Body of pancreas (tissue), 4 donors: Measurements from ENCODE around the gene ME3. TPM values are rescaled to one million over a fixed set of nuclear protein-coding genes. Genes with fewer than 3 reads are reported as not detected.

Source experiments
- ATAC-seq: fragments of 150-250 bp; one replicate; pipeline ENCODE4 v1.9.1; 2016
- DNase-seq, 4 donors: peaks; one replicate each; pipeline ENCODE4 v3.0.0-alpha.2; 2019
- H3K27ac ChIP-seq, 4 donors: fragments of 200-600 bp; sonication (generic); 1 replicate in 3 of 4; 2 replicates in 1 of 4; pipeline versions ENCODE4 v1.5.1 to v1.6.1; 2016 to 2019; ENCODE audit warnings: mild to moderate bottlenecking in 1 of 4, mixed read lengths in 1 of 4, moderate library complexity in 1 of 4
- H3K27me3 ChIP-seq, 2 donors: fragments of 200-600 bp; sonication (generic); one replicate each; pipeline ENCODE4 v1.6.0; 2016; ENCODE audit warnings: mild to moderate bottlenecking in 1 of 2
- H3K36me3 ChIP-seq, 2 donors: fragments of 200-600 bp; sonication (generic); replicated peaks in 1 of 2; 2 replicates each; pipeline ENCODE4 v1.5.1; 2016; ENCODE audit warnings: low read depth in 2 of 2; ENCODE audit not compliant: insufficient read depth in 1 of 2
- H3K4me1 ChIP-seq: fragments of 200-600 bp; sonication (generic); one replicate; pipeline ENCODE4 v1.6.0; 2016
- H3K4me3 ChIP-seq, 2 donors: fragments of 200-600 bp; sonication (generic); 1 replicate in 1 of 2; 2 replicates in 1 of 2; pipeline ENCODE4 v1.5.1; 2016 to 2019
- H3K9me3 ChIP-seq, 3 donors: fragments of 200-600 bp; sonication (generic); 1 replicate in 2 of 3; 2 replicates in 1 of 3; pipeline ENCODE4 v1.5.1; 2016
- CTCF ChIP-seq, 7 experiments: fragments of 450-650 bp in 4 of 7; fragments of 200-600 bp in 3 of 7; sonication (generic) in 3 of 7; IDR thresholded peaks; one replicate each; pipeline ENCODE4 v1.5.1; 2016 to 2019; ENCODE audit warnings: antibody characterized with exemption in 7 of 7
- POLR2A ChIP-seq, 3 donors: fragments of 450-650 bp; IDR thresholded peaks; one replicate each; pipeline ENCODE4 v1.6.1; 2016; ENCODE audit warnings: antibody characterized with exemption in 3 of 3, mild to moderate bottlenecking in 2 of 3
- WGBS, 2 donors: methylation state at CpG; one replicate each; pipeline ENCODE4 v1.1.5; 2017; 5-methylcytosine and 5-hydroxymethylcytosine counted together
- intact Hi-C: fragments of 100-400 bp; cut with DNase I; formaldehyde crosslinking; loops from one replicate; pipeline ENCODE4 v1.15.1; 2023
- total RNA-seq, 2 donors: library from RNA; depleted of rRNA; stranded (reverse); fragments of >200 nt; gene quantifications; one replicate each; pipeline ENCODE4 v1.1.0, GENCODE V29; 2016

ME3 gene
- total RNA-seq, 2 donors from 2014 or later = 20.8 to 54.7 TPM

DNA sequence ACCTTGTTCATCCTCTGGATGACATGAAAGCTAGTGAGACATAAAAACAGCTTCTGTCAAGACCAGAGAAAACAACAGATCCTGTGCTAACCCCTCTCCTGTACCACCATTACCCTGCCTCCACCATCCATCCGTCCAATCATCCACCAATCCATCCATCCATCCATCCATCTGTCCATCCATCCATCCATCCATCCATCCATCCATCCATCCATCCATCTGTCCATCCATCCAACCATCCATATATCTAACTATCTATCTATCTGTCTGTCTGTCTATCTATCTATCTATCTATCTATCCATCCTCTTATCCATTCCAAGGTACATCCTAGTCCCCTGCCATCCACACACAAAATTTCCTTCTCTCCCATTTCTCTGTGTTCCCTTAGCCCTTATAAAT is 46.6 kb upstream of the ME3 start:
- TF ChIP-seq CTCF (IDR thresholded peaks at IDR 0.05) = no peak
- H3K4me1 ChIP-seq = peaks cover 11% of the 10 kb centered on the region
- DNase-seq = no peak
- no peak overlapping the region for H3K4me3 ChIP-seq
- no peaks in the 10 kb centered on the region for H3K36me3 ChIP-seq
- 91 to 100% methylated on average over 1 of the region's 1 CpG for WGBS, 2 donors
- intact Hi-C loops = no loop called here
- no peaks in the 10 kb centered on the region for H3K27me3 ChIP-seq
- H3K9me3 ChIP-seq = no peaks in the 10 kb centered on the region
- H3K27ac ChIP-seq = no peak overlapping the region
- no peak for ATAC-seq

GRCh38 chr11:86718521-86718920 is 46.1 kb upstream of the ME3 start:
- intact Hi-C loops = no loop called here
- Histone ChIP-seq H3K36me3 (no peaks in the 10 kb centered on the region), H3K27me3 (no peaks in the 10 kb centered on the region), H3K9me3 (no peaks in the 10 kb centered on the region), H3K4me1 (peaks cover 11% of the 10 kb centered on the region), H3K4me3 (no peak overlapping the region), H3K27ac (no peak overlapping the region)
- DNase-seq (no peak), ATAC-seq (no peak)
- TF ChIP-seq POLR2A (IDR thresholded peaks at IDR 0.05) (no peak), CTCF (IDR thresholded peaks at IDR 0.05) (no peak)
- 77 to 85% methylated on average over 1 of the region's 1 CpG for WGBS, 2 donors

DNA sequence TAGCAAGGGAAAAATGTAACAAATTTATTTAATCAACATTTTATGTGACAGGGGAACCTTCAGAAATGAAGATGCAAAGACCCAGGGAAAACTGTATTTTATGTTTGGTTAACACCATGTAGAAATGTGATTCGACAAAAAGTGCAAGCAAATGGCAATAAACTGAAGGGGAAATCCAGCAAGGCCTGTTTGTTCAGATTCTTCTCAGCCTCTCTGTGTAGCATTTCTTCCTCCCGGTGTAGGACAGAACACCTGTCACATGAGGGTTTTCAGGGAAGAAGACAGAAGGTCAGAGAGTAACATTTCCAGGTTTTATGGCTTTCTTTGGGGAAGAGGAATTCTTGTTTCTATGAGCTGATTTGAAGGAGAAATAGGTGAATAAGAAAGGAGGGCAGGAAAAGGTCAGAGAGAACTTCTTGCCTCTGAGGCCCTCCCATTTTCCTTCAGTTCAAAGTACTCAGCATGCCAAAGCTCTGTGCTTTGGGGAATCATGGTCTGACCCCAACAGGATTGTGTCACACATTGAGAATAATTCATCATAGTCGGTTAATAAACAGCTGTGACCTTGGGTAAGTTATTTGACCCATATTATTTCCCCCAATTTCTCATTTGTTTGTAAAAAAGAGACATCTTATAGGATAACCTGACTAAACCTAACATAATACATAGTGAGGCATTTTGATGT is 45.5 kb upstream of the ME3 start:
- DNase-seq (no peak), ATAC-seq (no peak)
- 27 to 43% methylated on average over 3 of the region's 3 CpGs for WGBS, 2 donors
- H3K36me3 ChIP-seq = no peaks in the 10 kb centered on the region
- no peak overlapping the region for H3K27ac ChIP-seq
- no peaks in the 10 kb centered on the region for H3K9me3 ChIP-seq
- intact Hi-C loops = no loop called here
- H3K27me3 ChIP-seq = no peaks in the 10 kb centered on the region
- H3K4me3 ChIP-seq = no peak overlapping the region
- peaks cover 11% of the 10 kb centered on the region for H3K4me1 ChIP-seq
- no peak for TF ChIP-seq POLR2A (IDR thresholded peaks at IDR 0.05)
- TF ChIP-seq CTCF (IDR thresholded peaks at IDR 0.05) = no peak

DNA sequence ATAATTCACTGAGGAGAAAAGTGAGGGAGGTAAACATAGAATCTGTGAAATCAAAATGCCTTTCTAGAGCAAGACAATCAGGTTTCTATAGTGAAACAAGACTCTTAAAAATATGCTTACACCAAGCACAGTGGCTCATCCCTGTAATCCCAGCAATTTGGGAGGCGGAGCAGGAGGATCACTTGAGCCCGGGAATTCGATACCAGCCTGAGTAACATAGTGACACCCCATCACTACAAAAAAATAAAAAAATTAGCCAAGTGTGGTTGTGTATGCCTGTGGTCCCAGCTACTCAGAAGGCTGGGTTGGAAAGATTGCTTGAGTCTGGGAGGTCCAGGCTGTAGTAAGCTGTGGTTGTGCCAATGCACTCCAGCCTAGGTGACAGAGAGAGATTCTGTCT is 43.2 kb upstream of the ME3 start:
- TF ChIP-seq CTCF (IDR thresholded peaks at IDR 0.05) (no peak), POLR2A (IDR thresholded peaks at IDR 0.05) (no peak)
- H3K9me3 ChIP-seq = no peaks in the 10 kb centered on the region
- H3K36me3 ChIP-seq = no peaks in the 10 kb centered on the region
- H3K4me1 ChIP-seq = peaks cover 11% of the 10 kb centered on the region
- intact Hi-C loops = no loop called here
- DNase-seq (no peak), ATAC-seq (no peak)
- no peak overlapping the region for H3K4me3 ChIP-seq
- H3K27me3 ChIP-seq = no peaks in the 10 kb centered on the region
- H3K27ac ChIP-seq = no peak overlapping the region
- 94 to 96% methylated on average over 3 of the region's 3 CpGs for WGBS, 2 donors

DNA sequence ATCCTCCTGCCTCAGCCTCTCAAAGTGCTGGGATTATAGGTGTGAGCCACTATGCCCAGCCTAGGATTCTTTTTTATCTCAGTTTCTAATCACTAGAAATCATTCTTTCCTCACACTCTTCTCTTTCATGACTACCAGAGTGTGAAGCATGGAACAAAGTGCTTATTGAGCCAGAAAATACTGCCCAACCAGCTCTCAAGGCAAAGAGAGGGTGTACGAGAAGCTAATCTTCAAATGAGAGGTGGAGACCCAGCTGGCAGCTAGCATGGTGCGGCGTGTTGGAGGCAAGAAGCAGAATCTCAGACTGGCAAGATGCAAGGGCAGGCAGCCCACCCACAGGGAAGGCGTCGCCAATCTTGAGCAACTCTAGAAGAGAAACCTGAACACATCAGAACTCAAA is 41.1 kb upstream of the ME3 start:
- H3K27me3 ChIP-seq = no peaks in the 10 kb centered on the region
- WGBS, 2 donors = 93 to 94% methylated on average over 5 of the region's 5 CpGs
- no peaks in the 10 kb centered on the region for H3K9me3 ChIP-seq
- H3K27ac ChIP-seq = no peak overlapping the region
- H3K4me3 ChIP-seq = no peak overlapping the region
- no peaks in the 10 kb centered on the region for H3K36me3 ChIP-seq
- DNase-seq (no peak), ATAC-seq (no peak)
- H3K4me1 ChIP-seq = peaks cover 8% of the 10 kb centered on the region
- intact Hi-C loops = no loop called here
- TF ChIP-seq POLR2A (IDR thresholded peaks at IDR 0.05) = no peak
- no peak for TF ChIP-seq CTCF (IDR thresholded peaks at IDR 0.05)
